Parathyroid adenoma (tissue), 2 donors: Measurements from ENCODE around the gene PRM1.

Experiments used
- H2AFZ ChIP-seq: fragments of 300-600 bp; sonication (generic); one replicate; pipeline ENCODE4 v1.7.0; 2017; ENCODE audit warnings: antibody characterized with exemption, mild to moderate bottlenecking
- H3K27ac ChIP-seq: fragments of 300-600 bp; sonication (generic); one replicate; pipeline ENCODE4 v1.7.0; 2017
- H3K27me3 ChIP-seq: fragments of 300-600 bp; sonication (generic); one replicate; pipeline ENCODE4 v1.7.0; 2017; ENCODE audit warnings: low read length; ENCODE audit not compliant: control insufficient read depth, insufficient read depth
- H3K36me3 ChIP-seq: fragments of 300-600 bp; sonication (generic); one replicate; pipeline ENCODE4 v1.7.0; 2017; ENCODE audit warnings: low read length; ENCODE audit not compliant: control insufficient read depth, insufficient read depth
- H3K4me1 ChIP-seq: fragments of 300-600 bp; sonication (generic); one replicate; pipeline ENCODE4 v1.7.0; 2017; ENCODE audit warnings: control low read depth
- H3K4me2 ChIP-seq: fragments of 300-600 bp; sonication (generic); one replicate; pipeline ENCODE4 v1.7.0; 2017; ENCODE audit warnings: low read length
- H3K4me3 ChIP-seq: fragments of 300-600 bp; sonication (generic); one replicate; pipeline ENCODE4 v1.7.0; 2017; ENCODE audit warnings: low read depth, low read length
- H3K79me2 ChIP-seq: fragments of 300-600 bp; sonication (generic); one replicate; pipeline ENCODE4 v1.7.0; 2017; ENCODE audit warnings: control low read depth
- H3K9ac ChIP-seq: fragments of 300-600 bp; sonication (generic); one replicate; pipeline ENCODE4 v1.7.0; 2017; ENCODE audit warnings: mild to moderate bottlenecking
- H3K9me3 ChIP-seq: fragments of 300-600 bp; sonication (generic); one replicate; pipeline ENCODE4 v1.7.0; 2017; ENCODE audit warnings: low read length; ENCODE audit not compliant: control insufficient read depth
- TF ChIP-seq, protein P1 (sequence below): fragments of 300-600 bp; sonication (generic); IDR thresholded peaks from one replicate; pipeline ENCODE4 v1.7.0; 2017; ENCODE audit warnings: antibody characterized with exemption, mild to moderate bottlenecking
- donor health status: primary hyperparathyroidism.

Gene PRM1

DNA sequence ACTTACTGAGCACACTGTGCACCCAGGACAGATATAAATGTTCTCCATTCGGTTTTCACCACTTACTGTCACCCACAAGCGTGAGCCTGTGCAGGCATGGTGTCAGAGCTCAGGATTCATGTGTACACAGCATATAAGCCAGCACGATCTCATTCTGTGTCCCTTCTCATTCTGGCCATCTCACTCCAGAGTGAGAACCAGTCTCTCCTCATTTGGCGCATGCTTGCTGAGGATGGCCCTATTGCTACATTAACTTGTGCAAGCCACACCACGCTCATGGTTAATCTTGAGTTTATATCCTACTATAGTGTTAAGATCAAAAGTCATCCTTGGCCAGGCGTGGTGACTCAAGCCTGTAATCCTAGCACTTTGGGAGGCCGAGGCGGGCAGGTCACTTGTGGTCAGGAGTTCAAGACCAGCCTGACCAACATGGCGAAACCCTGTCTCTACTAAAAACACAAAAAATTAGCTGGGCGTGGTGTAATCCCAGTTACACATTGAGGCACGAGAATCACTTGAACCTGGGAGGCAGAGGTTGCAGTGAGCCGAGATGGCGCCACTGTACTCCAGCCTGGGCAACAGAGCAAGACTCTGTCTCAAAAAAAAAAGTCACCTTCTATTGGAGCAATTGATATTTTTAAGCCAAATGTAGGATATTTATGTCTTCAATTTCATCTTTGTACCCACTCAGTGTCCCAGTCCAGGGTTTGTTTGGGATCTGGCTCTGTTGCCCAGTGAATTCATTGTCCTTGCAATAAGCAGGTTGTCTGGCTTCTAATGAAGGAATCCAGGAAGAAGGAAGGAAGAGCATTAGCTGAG is 46.0 kb downstream of the PRM1 start:
- Histone ChIP-seq H3K79me2 (no peaks in the 10 kb centered on the region), H3K4me1 (no peaks in the 10 kb centered on the region), H3K9me3 (no peaks in the 10 kb centered on the region), H2AFZ (no peak overlapping the region), H3K4me2 (no peak overlapping the region), H3K27ac (no peak overlapping the region), H3K36me3 (no peaks in the 10 kb centered on the region), H3K4me3 (no peak overlapping the region), H3K9ac (no peak overlapping the region), H3K27me3 (no peaks in the 10 kb centered on the region)
- TF ChIP-seq, protein P1, sequence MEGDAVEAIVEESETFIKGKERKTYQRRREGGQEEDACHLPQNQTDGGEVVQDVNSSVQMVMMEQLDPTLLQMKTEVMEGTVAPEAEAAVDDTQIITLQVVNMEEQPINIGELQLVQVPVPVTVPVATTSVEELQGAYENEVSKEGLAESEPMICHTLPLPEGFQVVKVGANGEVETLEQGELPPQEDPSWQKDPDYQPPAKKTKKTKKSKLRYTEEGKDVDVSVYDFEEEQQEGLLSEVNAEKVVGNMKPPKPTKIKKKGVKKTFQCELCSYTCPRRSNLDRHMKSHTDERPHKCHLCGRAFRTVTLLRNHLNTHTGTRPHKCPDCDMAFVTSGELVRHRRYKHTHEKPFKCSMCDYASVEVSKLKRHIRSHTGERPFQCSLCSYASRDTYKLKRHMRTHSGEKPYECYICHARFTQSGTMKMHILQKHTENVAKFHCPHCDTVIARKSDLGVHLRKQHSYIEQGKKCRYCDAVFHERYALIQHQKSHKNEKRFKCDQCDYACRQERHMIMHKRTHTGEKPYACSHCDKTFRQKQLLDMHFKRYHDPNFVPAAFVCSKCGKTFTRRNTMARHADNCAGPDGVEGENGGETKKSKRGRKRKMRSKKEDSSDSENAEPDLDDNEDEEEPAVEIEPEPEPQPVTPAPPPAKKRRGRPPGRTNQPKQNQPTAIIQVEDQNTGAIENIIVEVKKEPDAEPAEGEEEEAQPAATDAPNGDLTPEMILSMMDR = no peak

GRCh38 chr16:11233727-11234376 is 47.3 kb downstream of the PRM1 start:
- Histone ChIP-seq H2AFZ (no peak overlapping the region), H3K9ac (no peak overlapping the region), H3K4me1 (no peaks in the 10 kb centered on the region), H3K79me2 (no peaks in the 10 kb centered on the region), H3K9me3 (no peaks in the 10 kb centered on the region), H3K36me3 (no peaks in the 10 kb centered on the region), H3K27ac (no peak overlapping the region), H3K4me3 (no peak overlapping the region), H3K4me2 (no peak overlapping the region), H3K27me3 (no peaks in the 10 kb centered on the region)
- TF ChIP-seq, protein P1 = no peak

DNA sequence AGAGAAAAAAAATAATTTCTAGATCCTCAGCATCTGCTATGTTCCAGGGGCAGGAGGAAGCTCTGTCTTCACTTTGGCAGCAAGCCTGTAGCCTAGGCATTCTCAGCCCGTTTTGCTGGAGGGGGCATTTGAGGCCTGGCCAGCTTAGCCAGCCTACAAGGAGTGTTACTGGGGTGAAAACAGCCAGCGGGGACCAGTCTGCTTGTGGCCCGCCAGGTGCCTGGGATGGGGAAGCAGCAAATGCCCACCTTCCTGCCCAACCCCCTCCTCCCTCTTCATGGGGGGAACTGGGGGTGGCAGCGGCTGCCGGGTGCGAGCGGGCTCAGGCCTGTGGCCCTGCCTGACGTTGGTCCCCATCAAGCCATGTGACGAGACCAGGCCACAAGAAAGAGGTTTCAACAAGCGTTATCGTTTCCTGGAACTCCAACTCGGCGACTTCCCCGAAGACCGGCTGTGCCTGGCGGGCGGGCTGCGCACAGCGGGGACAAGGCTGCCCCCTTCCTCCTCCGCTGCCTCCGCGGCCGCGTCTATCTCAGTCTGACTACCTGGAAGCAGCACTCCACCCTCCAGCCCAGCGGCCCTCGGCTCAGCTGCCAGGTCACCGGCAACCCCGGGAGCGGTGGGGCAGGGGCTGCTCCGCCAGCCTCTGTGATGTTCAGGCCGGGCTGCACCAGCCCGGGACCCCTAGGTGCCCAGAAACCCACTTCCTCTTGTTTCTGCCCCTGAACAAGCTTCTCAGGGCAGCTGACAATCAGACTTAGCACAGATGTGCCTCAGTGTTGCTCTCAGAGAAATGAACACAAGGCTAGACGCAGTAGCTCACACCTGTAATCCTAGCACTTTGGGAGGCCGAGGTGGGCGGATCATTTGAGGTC is 48.0 kb downstream of the PRM1 start:
- no peak overlapping the region for H3K4me3 ChIP-seq
- H3K79me2 ChIP-seq = no peaks in the 10 kb centered on the region
- no peaks in the 10 kb centered on the region for H3K36me3 ChIP-seq
- TF ChIP-seq, protein P1 = no peak
- H3K9ac ChIP-seq = no peak overlapping the region
- H3K4me1 ChIP-seq = no peaks in the 10 kb centered on the region
- H3K4me2 ChIP-seq = no peak overlapping the region
- H3K27me3 ChIP-seq = no peaks in the 10 kb centered on the region
- no peak overlapping the region for H3K27ac ChIP-seq
- no peak overlapping the region for H2AFZ ChIP-seq
- no peaks in the 10 kb centered on the region for H3K9me3 ChIP-seq

DNA sequence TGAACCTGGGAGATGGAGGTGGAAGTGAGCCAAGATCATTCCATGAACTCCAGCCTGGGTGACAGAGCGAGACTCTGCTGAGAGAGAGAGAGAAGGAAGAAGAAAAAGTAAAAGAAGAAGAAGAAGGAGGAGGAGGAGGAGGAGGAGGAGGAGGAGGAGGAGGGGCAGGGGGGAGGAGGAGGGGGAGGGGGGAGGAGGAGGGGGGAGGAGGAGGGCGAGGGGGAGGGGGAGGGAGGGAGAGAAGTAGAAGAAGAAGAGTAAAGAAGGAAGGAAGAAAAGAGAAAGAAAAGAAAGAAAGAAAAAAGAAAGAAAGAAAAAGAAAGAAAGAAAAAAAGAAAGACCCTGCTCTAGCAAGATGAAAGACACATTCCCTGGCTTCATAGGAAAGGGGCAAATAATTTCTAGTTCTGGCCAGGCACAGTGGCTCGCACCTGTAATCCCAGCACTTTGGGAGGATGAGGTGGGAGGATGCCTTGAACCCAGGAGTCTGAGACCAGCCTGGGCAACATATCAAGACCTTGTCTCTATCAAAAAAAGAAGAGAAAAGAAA is 48.8 kb downstream of the PRM1 start:
- Histone ChIP-seq H2AFZ (no peak overlapping the region), H3K4me2 (no peak overlapping the region), H3K27me3 (no peaks in the 10 kb centered on the region), H3K36me3 (no peaks in the 10 kb centered on the region), H3K9ac (no peak overlapping the region), H3K4me3 (no peak overlapping the region), H3K4me1 (no peaks in the 10 kb centered on the region), H3K9me3 (no peaks in the 10 kb centered on the region), H3K79me2 (no peaks in the 10 kb centered on the region), H3K27ac (no peak overlapping the region)
- TF ChIP-seq, protein P1 = no peak
